K562 (cell line): ENCODE data around the gene C6orf89. TPM values are rescaled to one million over a fixed set of nuclear protein-coding genes. Genes with fewer than 3 reads are reported as not detected.

Experiments
- BACH1 ChIP-seq: fragments of 200-800 bp; sonication (Bioruptor generic); IDR thresholded peaks from 2 replicates; pipeline ENCODE4 v1.6.1; 2016; ENCODE audit warnings: missing genetic modification characterization, missing compliant biosample characterization
- BRD9 ChIP-seq: fragments of 450-650 bp; IDR thresholded peaks from 2 replicates; pipeline ENCODE4 v1.6.1; 2018; ENCODE audit warnings: low read depth; ENCODE audit not compliant: partially characterized antibody
- CC2D1A ChIP-seq: fragments of 450-650 bp; IDR thresholded peaks from 2 replicates; pipeline ENCODE4 v1.6.1; 2017; ENCODE audit warnings: mild to moderate bottlenecking
- CHD2 ChIP-seq: IDR thresholded peaks from 2 replicates; pipeline ENCODE4 v1.6.1; 2011; ENCODE audit warnings: low read depth, low read length
- DMBX1 ChIP-seq: fragments of 250-450 bp; sonication (Bioruptor Pico); IDR thresholded peaks from 2 replicates; pipeline ENCODE4 v1.8.0; 2022; ENCODE audit warnings: inconsistent platforms, mild to moderate bottlenecking, moderate library complexity, borderline replicate concordance
- E2F3 ChIP-seq: fragments of 250-450 bp; sonication (Bioruptor Pico); IDR thresholded peaks from 2 replicates; pipeline ENCODE4 v1.4.0; 2020; ENCODE audit warnings: mild to moderate bottlenecking
- HDAC2 ChIP-seq: fragments of 450-650 bp; IDR thresholded peaks from 2 replicates; pipeline ENCODE4 v1.6.1; 2016; ENCODE audit warnings: mild to moderate bottlenecking
- HMG20A ChIP-seq: fragments of 450-650 bp; formaldehyde crosslinking; conservative IDR thresholded peaks from 2 replicates; pipeline ENCODE4 v1.4.0; 2020; ENCODE audit warnings: mild to moderate bottlenecking, mixed read lengths
- HMG20B ChIP-seq: fragments of 250-450 bp; sonication (Bioruptor Pico); IDR thresholded peaks from 2 replicates; pipeline ENCODE4 v1.5.0; 2021; ENCODE audit warnings: mild to moderate bottlenecking
- JUND ChIP-seq, 2 experiments: IDR thresholded peaks; 2 replicates in 1 of 2; 3 replicates in 1 of 2; pipeline ENCODE4 v1.6.1; 2011; ENCODE audit warnings: borderline replicate concordance in 2 of 2, low read depth in 2 of 2, low read length in 2 of 2, improper control_type of control experiment in 1 of 2, missing biosample characterization in 1 of 2, missing genetic modification characterization in 1 of 2, missing genetic modification reagents in 1 of 2
- MBD2 ChIP-seq: sonication (generic); IDR thresholded peaks from 2 replicates; pipeline ENCODE4 v1.6.1; 2016; ENCODE audit warnings: low read depth, borderline replicate concordance
- MCM7 ChIP-seq, 2 experiments: fragments of 450-650 bp; IDR thresholded peaks; 2 replicates each; pipeline ENCODE4 v1.6.1; 2016 to 2018
- MIER1 ChIP-seq: fragments of 450-650 bp; IDR thresholded peaks from 2 replicates; pipeline ENCODE4 v1.6.1; 2016; ENCODE audit warnings: antibody characterized with exemption, mild to moderate bottlenecking, low read depth
- MNT ChIP-seq, 2 experiments: fragments of 450-650 bp; conservative IDR thresholded peaks; 2 replicates each; pipeline ENCODE4 v1.6.1; 2017; ENCODE audit warnings: mild to moderate bottlenecking in 2 of 2, moderate library complexity in 2 of 2
- NCOR1 ChIP-seq: fragments of 450-650 bp; IDR thresholded peaks from 2 replicates; pipeline ENCODE4 v1.6.1; 2016; ENCODE audit warnings: mild to moderate bottlenecking, moderate library complexity
- OTX1 ChIP-seq: fragments of 450-650 bp; formaldehyde crosslinking; IDR thresholded peaks from 2 replicates; pipeline ENCODE4 v1.4.0; 2022; ENCODE audit warnings: mild to moderate bottlenecking
- POLR2A ChIP-seq: fragments of 450-650 bp; conservative IDR thresholded peaks from 2 replicates; pipeline ENCODE4 v1.6.1; 2016
- RB1 ChIP-seq: fragments of 450-650 bp; IDR thresholded peaks from 2 replicates; pipeline ENCODE4 v1.6.1; 2017; ENCODE audit warnings: low read depth, mild to moderate bottlenecking
- SAP30 ChIP-seq: fragments of 200-600 bp; sonication (generic); IDR thresholded peaks from 2 replicates; pipeline ENCODE4 v1.6.1; 2012; ENCODE audit warnings: borderline replicate concordance, low read depth, mild to moderate bottlenecking, moderate library complexity, low read length, control low read depth, inconsistent platforms; ENCODE audit not compliant: insufficient read depth, poor library complexity, severe bottlenecking
- TCF3 ChIP-seq: sonication (generic); formaldehyde crosslinking; IDR thresholded peaks from 2 replicates; pipeline ENCODE4 v1.4.0; 2020; ENCODE audit warnings: mild to moderate bottlenecking, missing genetic modification reagents
- ZMIZ1 ChIP-seq, 2 experiments: fragments of 150-350 bp in 1 of 2; IDR thresholded peaks; 2 replicates each; pipeline ENCODE4 v1.6.1; 2012 to 2016; ENCODE audit warnings: low read depth in 2 of 2, low read length in 2 of 2, mild to moderate bottlenecking in 1 of 2, moderate library complexity in 1 of 2
- ZNF785 ChIP-seq: fragments of 250-450 bp; sonication (Bioruptor Pico); IDR thresholded peaks from 2 replicates; pipeline ENCODE4 v1.4.0; 2020; ENCODE audit warnings: mild to moderate bottlenecking
- polyA plus RNA-seq, 8 experiments: library from polyadenylated mRNA; depleted of rRNA in 4 of 8; stranded (reverse) in 5 of 8; unstranded in 3 of 8; fragments of >200 nt; fragmentation: Nextera tagmentation in 2 of 8; fragmentation: Illumina TruSeq in 1 of 8; extraction: Ambion mirVana in 2 of 8; extraction: Trizol in 1 of 8; gene quantifications; 2 replicates each; pipeline versions ENCODE4 v1.2.1 to v1.2.3, GENCODE V29; 2011 to 2014; ENCODE audit warnings: inconsistent platforms in 1 of 8, missing spikeins in 1 of 8
- total RNA-seq, 7 experiments: library from RNA; depleted of rRNA in 6 of 7; stranded (reverse); fragments of >200 nt in 6 of 7; fragmentation: Illumina TruSeq in 2 of 7; extraction: Trizol in 2 of 7; gene quantifications; 2 replicates each; pipeline versions ENCODE4 v1.2.1 to v1.2.3, GENCODE V29; 2011 to 2021; ENCODE audit warnings: low replicate concordance in 1 of 7

C6orf89 gene
- total and polyA plus RNA-seq, 9 of the 15 experiments (the other 6 are each of a cell fraction or from before 2014, with no cell fraction given), result 35.2 to 111 (median 58.5) TPM

GRCh38 chr6:36888654-36889481, 3.1 kb downstream of the C6orf89 start (continued):
- TF ChIP-seq NCOR1 (peak; percentile 89), MIER1 (peak; percentile 45; the same call in 1 of the 2 replicates), MCM7 (IDR thresholded peaks at IDR 0.05) (no peak), HMG20A (no peak), POLR2A (peak; percentile 72), TCF3 (CRISPR knock-in tag) (peak; percentile 92), BRD9 (peak; percentile 75), ZNF785 (no peak), RB1 (no peak), MBD2 (0 out of 2 replicates have a peak, but pooled peaks have one; percentile 50), DMBX1 (no peak; the same call in none of the 2 replicates), ZMIZ1 (IDR thresholded peaks at IDR 0.05; ENCODE audit: low read depth in 2 of 2, low read length in 2 of 2) (peak in 1 of 2 experiments; percentile 47; a peak in 1 of 4 replicates), MNT (conservative IDR thresholded peaks at IDR 0.05) (peak in 1 of 2 experiments; percentile 60; a peak in 2 of 4 replicates), CC2D1A (peak; percentile 75; the same call in 1 of the 2 replicates), OTX1 (CRISPR knock-in tag) (peak; percentile 94), E2F3 (no peak), HMG20B (no peak), BACH1 (tag) (no peak), SAP30 (no peak), CHD2 (no peak), JUND (IDR thresholded peaks at IDR 0.05; ENCODE audit: borderline replicate concordance, low read depth, low read length) (peak; percentile 52; the same call in 1 of the 2 replicates), JUND (tag; IDR thresholded peaks at IDR 0.05; ENCODE audit: borderline replicate concordance, low read depth, low read length) (peak; percentile 47; the same call in 1 of the 3 replicates), HDAC2 (peak; percentile 84)
